GM12801 (cell line): ENCODE results near the gene FHIT.

ENCODE experiments used
- TF ChIP-seq, protein P1 (sequence below): IDR thresholded peaks from one replicate; pipeline ENCODE4 v1.5.1; 2011; ENCODE audit warnings: control low read depth; ENCODE audit not compliant: insufficient read length; ENCODE audit errors: extremely low read depth

FHIT gene

GRCh38 chr3:59899061-59899460, 1352.2 kb downstream of the FHIT start:
- TF ChIP-seq, protein P1, sequence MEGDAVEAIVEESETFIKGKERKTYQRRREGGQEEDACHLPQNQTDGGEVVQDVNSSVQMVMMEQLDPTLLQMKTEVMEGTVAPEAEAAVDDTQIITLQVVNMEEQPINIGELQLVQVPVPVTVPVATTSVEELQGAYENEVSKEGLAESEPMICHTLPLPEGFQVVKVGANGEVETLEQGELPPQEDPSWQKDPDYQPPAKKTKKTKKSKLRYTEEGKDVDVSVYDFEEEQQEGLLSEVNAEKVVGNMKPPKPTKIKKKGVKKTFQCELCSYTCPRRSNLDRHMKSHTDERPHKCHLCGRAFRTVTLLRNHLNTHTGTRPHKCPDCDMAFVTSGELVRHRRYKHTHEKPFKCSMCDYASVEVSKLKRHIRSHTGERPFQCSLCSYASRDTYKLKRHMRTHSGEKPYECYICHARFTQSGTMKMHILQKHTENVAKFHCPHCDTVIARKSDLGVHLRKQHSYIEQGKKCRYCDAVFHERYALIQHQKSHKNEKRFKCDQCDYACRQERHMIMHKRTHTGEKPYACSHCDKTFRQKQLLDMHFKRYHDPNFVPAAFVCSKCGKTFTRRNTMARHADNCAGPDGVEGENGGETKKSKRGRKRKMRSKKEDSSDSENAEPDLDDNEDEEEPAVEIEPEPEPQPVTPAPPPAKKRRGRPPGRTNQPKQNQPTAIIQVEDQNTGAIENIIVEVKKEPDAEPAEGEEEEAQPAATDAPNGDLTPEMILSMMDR, result no peak

DNA sequence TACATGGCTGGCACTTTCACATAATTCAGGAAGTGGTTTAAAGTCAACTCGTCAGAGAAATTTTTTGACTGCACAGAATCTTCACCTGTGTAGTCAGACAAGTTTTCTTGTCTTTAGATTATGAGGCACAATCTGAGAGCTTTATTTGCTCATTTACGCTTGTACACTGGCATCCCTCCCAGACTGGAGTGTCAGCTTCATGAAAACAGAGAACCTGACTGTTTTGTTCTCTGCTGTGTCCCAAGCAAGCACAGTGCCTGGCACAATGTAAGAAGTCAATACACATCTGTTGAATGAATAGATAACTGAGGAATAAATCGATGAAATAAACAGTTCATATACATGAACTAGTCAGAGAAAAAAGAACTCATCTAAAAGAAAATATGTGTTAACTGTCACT, 1355.3 kb downstream of the FHIT start:
- TF ChIP-seq, protein P1, result no peak

DNA sequence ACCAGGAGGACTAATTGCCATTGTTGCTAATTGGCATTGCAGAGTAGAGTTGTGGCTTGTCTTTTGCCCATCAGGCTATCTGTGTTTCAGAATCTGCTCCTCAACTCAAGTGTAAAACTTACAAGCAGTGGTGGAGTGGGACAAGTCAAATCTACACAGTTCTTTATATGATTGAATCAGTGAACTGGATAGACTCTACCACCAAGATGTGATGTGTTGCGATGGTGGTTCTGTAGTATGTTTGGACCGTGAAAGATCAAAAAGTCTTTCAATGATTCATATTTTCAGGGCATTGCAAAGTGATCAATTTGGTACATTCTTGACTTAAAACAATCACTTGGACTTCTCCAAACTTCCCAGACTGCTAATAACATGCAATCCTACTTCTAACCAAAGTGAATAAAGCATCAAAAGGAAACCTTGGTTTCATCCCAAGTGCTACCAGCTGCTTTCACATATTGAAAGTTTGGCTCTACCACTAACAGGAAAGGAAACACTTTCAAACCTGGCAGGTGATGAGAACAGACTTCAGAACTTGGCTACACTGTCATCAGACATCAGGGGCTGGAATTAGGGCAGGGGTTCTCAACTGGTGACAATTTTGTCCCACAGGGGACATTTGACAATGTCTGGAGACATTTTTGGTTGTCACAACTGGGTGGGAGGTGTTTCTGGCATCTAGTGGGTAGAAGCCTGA, 1356.7 kb downstream of the FHIT start:
- TF ChIP-seq, protein P1, result no peak

GRCh38 chr3:59890639-59891038, 1360.6 kb downstream of the FHIT start:
- TF ChIP-seq, protein P1, result no peak

GRCh38 chr3:59886790-59887189, 1364.5 kb downstream of the FHIT start:
- TF ChIP-seq, protein P1, result no peak

GRCh38 chr3:59885899-59886400, 1365.3 kb downstream of the FHIT start:
- TF ChIP-seq, protein P1, result no peak

DNA sequence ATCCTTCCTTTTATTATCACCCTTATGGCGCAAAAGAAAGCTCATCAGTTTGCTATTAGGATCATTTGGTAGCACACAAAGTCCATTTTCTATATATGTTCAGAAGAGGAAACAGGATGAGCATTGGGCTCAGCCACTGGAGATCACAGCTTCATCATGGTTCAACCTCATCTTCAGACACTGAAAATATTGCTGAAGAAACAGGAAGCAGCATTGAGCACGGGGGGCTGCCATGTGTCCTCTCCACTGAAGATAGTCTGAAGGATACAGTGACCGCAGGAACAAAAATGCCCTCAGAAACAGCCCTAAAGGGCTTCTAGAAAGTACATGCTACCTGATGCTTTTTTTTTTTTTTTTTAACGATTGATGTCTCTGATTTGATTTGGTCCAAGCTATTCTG, 1366.2 kb downstream of the FHIT start:
- TF ChIP-seq, protein P1, result no peak
